ENCODE measurements around the gene FKBP11.

- TF ChIP-seq CTCF (IDR thresholded peaks at IDR 0.05) (no peak), POLR2AphosphoS5 (IDR thresholded peaks at IDR 0.05) (peak in 1 of 2 donors; percentile 29), POLR2A (IDR thresholded peaks at IDR 0.05) (no peak), EP300 (IDR thresholded peaks at IDR 0.05) (no peak)
These were observed 41.8 kb downstream of the FKBP11 start for GRCh38 chr12:48883305-48884161.
